GM13976 (cell line): ENCODE data around the gene ABCC6.

ENCODE experiments used
- DNase-seq: peaks from one replicate; pipeline ENCODE4 v3.0.0; 2012; ENCODE audit warnings: low spot score
- CTCF ChIP-seq: IDR thresholded peaks from 2 replicates; pipeline ENCODE4 v1.5.1; 2012; ENCODE audit warnings: borderline replicate concordance, mild to moderate bottlenecking; ENCODE audit not compliant: insufficient read depth; ENCODE audit errors: extremely low read depth, missing control alignments, control extremely low read depth
- in situ Hi-C: fragments of 300-500 bp; cut with MboI; formaldehyde crosslinking; loops from one replicate; pipeline ENCODE4 v1.12.0; 2022; ENCODE audit warnings: low sequenced_read_pairs, mixed read lengths, inconsistent platforms; ENCODE audit not compliant: unreplicated experiment

Gene ABCC6

DNA sequence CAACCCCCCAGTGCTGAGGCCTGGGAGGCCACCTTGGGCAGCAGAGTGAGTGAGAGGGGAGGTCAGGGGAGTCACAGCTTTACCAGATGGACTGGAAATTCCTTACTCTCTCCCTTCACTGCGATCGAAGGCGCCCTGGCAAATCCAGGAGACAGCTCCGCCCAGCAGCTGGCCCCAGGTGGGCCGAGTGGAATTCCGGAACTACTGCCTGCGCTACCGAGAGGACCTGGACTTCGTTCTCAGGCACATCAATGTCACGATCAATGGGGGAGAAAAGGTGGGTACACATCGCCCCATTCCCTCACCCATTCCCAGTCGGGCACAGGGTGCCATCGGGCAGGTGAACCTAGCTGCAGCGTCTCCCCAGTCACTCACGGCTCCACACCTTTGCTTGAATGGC is 91.6 kb downstream of the ABCC6 start:
- DNase-seq: no peak
- in situ Hi-C loops: loop anchor here (10.0 kb wide), 1 partner anchor 357 kb away; no protein-coding TSS in a partner anchor
- TF ChIP-seq CTCF: no peak

DNA sequence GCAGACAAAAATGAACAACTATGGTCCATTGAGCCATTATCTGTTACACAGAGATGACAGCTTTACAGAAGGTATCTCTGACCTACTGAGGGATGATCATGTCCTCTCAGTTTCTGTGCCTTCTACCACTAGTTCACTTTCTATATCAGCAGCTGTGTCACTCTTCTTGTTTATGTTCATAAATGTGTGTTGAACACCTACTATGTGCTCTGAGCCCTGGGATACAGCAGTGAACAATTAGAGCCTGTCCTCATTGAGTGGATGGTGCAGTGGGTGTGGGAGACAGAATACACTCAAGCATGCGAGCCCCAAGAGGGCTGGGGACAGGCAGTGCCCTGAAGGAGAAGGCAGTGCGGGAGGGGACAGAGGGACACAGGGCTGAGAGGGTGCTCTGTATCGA is 92.1 kb downstream of the ABCC6 start:
- no peak for TF ChIP-seq CTCF
- in situ Hi-C loops: loop anchor here (10.0 kb wide), 1 partner anchor 356 kb away; no protein-coding TSS in a partner anchor
- DNase-seq: no peak

GRCh38 chr16:16127469-16128116 is 95.7 kb downstream of the ABCC6 start:
- peak; percentile 82 for DNase-seq
- in situ Hi-C loops: no loop called here
- peak; percentile 62 for TF ChIP-seq CTCF

DNA sequence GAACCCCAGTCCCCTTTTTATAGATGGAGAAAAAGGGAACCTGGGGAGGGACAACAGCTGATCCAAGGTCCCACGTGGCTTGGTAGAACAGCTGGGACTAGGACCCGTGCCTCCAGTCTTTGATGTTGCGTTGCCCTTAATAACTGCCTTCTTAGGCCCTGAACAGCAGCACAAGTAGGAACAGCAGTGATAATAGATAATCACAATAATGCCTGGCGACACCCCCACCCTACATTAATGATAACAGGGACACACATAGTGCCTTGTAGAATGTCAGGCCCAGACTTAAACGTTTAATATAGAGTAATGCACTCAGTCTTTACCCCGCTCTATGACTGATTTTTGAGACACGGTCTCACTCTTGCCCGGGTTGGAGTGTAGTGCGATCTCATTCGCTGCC is 96.4 kb downstream of the ABCC6 start:
- TF ChIP-seq CTCF: no peak
- in situ Hi-C loops: no loop called here
- no peak for DNase-seq

DNA sequence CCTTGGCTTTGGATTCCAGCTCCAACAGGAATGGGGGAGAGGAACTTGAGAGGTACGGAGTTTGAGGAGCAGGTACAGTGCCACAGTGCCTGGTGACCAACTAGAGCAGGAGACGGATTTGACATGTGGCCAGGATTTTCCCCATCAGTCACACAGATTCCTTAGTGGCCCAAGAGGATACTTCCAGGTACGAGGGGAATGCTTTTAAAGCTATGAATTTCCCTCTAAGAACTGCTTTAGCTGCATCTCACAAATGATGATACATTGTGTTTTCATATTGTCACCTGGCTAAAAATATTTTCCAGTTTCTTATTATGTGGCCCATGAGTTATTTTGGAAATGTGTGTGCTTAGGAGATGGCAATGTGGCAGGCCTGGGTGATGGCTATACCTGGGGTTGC is 98.3 kb downstream of the ABCC6 start:
- no peak for DNase-seq
- no peak for TF ChIP-seq CTCF
- in situ Hi-C loops: no loop called here

GRCh38 chr16:16124438-16124837 is 98.9 kb downstream of the ABCC6 start:
- in situ Hi-C loops: no loop called here
- no peak for DNase-seq
- TF ChIP-seq CTCF: no peak
